A549 (cell line): ENCODE data around the gene TMEM123. TPM values are rescaled to one million over a fixed set of nuclear protein-coding genes. Genes with fewer than 3 reads are reported as not detected.

Experiments used
- ATAC-seq, 2 experiments: fragments of 200-7000 bp in 1 of 2; fragments of >200 bp in 1 of 2; cut with Nextera tagmentation in 1 of 2; cut with Tn5 transposase in 1 of 2; 3 replicates each; pipeline versions ENCODE4 v1.8.0 to v1.9.1; 2018 to 2020; ENCODE audit warnings: mild to moderate bottlenecking in 1 of 2, moderate library complexity in 1 of 2
- CTCF ChIA-PET: fragments of 300-600 bp; sonication (Branson Sonifier 250); formaldehyde crosslinking; extraction: SDS; loops from one replicate; lab custom pipeline; 2021; ENCODE audit warnings: antibody characterized with exemption, inconsistent platforms; lab: Yijun Ruan, JAX
- POLR2A ChIA-PET: fragments of 350-600 bp; formaldehyde crosslinking; extraction: SDS; loops from one replicate; lab custom pipeline; 2021; ENCODE audit warnings: antibody characterized with exemption, inconsistent platforms; lab: Yijun Ruan, JAX
- DNase-seq, 2 experiments: peaks; one replicate each; pipeline versions ENCODE4 v3.0.0 to v3.0.0-alpha.2; 2011 to 2016; ENCODE audit warnings: low read depth in 1 of 2, low spot score in 1 of 2
- FAIRE-seq: peaks from 2 replicates; lab custom pipeline; 2011; peaks lifted over from hg19 to GRCh38; lab: Jason Lieb, UNC
- H3K27ac ChIP-seq, 2 experiments: fragments of >200 bp; sonication (Bioruptor Twin); formaldehyde crosslinking; 3 replicates each; pipeline ENCODE4 v1.5.1; 2016 to 2017
- H3K4me1 ChIP-seq: fragments of >200 bp; sonication (Bioruptor Twin); formaldehyde crosslinking; 3 replicates; pipeline ENCODE4 v1.6.1; 2016
- H3K4me2 ChIP-seq: fragments of >200 bp; sonication (Bioruptor Twin); formaldehyde crosslinking; 3 replicates; pipeline ENCODE4 v1.6.1; 2016
- H3K4me3 ChIP-seq: fragments of >200 bp; sonication (Bioruptor Twin); formaldehyde crosslinking; 3 replicates; pipeline ENCODE4 v1.5.1; 2016
- H3K9me3 ChIP-seq: fragments of >200 bp; sonication (Bioruptor Twin); formaldehyde crosslinking; 3 replicates; pipeline ENCODE4 v1.6.1; 2016
- BHLHE40 ChIP-seq: IDR thresholded peaks from 2 replicates; pipeline ENCODE4 v1.6.1; 2012; ENCODE audit warnings: low read depth, low read length, inconsistent platforms
- CBX2 ChIP-seq: fragments of 200-600 bp; sonication (generic); IDR thresholded peaks from 2 replicates; pipeline ENCODE4 v1.6.1; 2016; ENCODE audit warnings: low read depth, mild to moderate bottlenecking, borderline replicate concordance
- CBX8 ChIP-seq: fragments of 200-600 bp; sonication (generic); IDR thresholded peaks from 2 replicates; pipeline ENCODE4 v1.6.1; 2016
- EHMT2 ChIP-seq: fragments of 200-600 bp; sonication (generic); IDR thresholded peaks from 2 replicates; pipeline ENCODE4 v1.6.1; 2016; ENCODE audit warnings: antibody characterized with exemption, low read depth, mild to moderate bottlenecking, moderate library complexity
- EP300 ChIP-seq, 2 experiments: fragments of >200 bp; sonication (Bioruptor Twin); formaldehyde crosslinking; IDR thresholded peaks; 2 replicates in 1 of 2; 3 replicates in 1 of 2; pipeline ENCODE4 v1.6.1; 2016 to 2017
- ESRRA ChIP-seq: fragments of 150-350 bp; IDR thresholded peaks from 2 replicates; pipeline ENCODE4 v1.6.1; 2014; ENCODE audit warnings: mild to moderate bottlenecking, low read length, borderline replicate concordance
- FOSL2 ChIP-seq, 2 experiments: fragments of 450-650 bp in 1 of 2; fragments of >200 bp in 1 of 2; sonication (Bioruptor Twin) in 1 of 2; formaldehyde crosslinking; IDR thresholded peaks; 2 replicates each; pipeline versions ENCODE4 v1.5.0 to v1.6.1; 2016 to 2020; ENCODE audit warnings: mild to moderate bottlenecking in 1 of 2, moderate library complexity in 1 of 2
- GATA3 ChIP-seq: IDR thresholded peaks from 2 replicates; pipeline ENCODE4 v1.6.1; 2012; ENCODE audit warnings: borderline replicate concordance
- HDAC2 ChIP-seq: fragments of 200-600 bp; sonication (generic); IDR thresholded peaks from 2 replicates; pipeline ENCODE4 v1.6.1; 2016
- HOXA7 ChIP-seq: fragments of 250-450 bp; sonication (Bioruptor Pico); IDR thresholded peaks from 2 replicates; pipeline ENCODE4 v1.5.0; 2020; ENCODE audit warnings: mild to moderate bottlenecking, moderate library complexity
- HOXB13 ChIP-seq: fragments of 250-450 bp; sonication (Bioruptor Pico); IDR thresholded peaks from 2 replicates; pipeline ENCODE4 v1.5.0; 2020; ENCODE audit warnings: low read depth, mild to moderate bottlenecking, moderate library complexity
- JUN ChIP-seq, 2 experiments: fragments of >200 bp; sonication (Bioruptor Twin); formaldehyde crosslinking; IDR thresholded peaks; 2 replicates in 1 of 2; 3 replicates in 1 of 2; pipeline ENCODE4 v1.6.1; 2016 to 2017
- KDM1A ChIP-seq: fragments of 200-600 bp; sonication (generic); IDR thresholded peaks from 2 replicates; pipeline ENCODE4 v1.6.1; 2016; ENCODE audit warnings: low read depth, mild to moderate bottlenecking
- MAZ ChIP-seq: fragments of 150-350 bp; IDR thresholded peaks from 2 replicates; pipeline ENCODE4 v1.6.1; 2014; ENCODE audit warnings: antibody characterized with exemption, low read depth, low read length, borderline replicate concordance
- NPAS2 ChIP-seq: fragments of 250-450 bp; sonication (Bioruptor Pico); IDR thresholded peaks from 2 replicates; pipeline ENCODE4 v1.8.0; 2022; ENCODE audit warnings: mild to moderate bottlenecking, moderate library complexity, borderline replicate concordance
- NR3C1 ChIP-seq: fragments of >200 bp; sonication (Bioruptor Twin); formaldehyde crosslinking; IDR thresholded peaks from 3 replicates; pipeline ENCODE4 v1.6.1; 2017
- POLR2A ChIP-seq: IDR thresholded peaks from 2 replicates; pipeline ENCODE4 v1.6.1; 2012; ENCODE audit warnings: mild to moderate bottlenecking, low read length
- RAD21 ChIP-seq, 2 experiments: fragments of >200 bp in 1 of 2; sonication (Bioruptor Twin) in 1 of 2; formaldehyde crosslinking in 1 of 2; IDR thresholded peaks in 1 of 2; conservative IDR thresholded peaks in 1 of 2; 2 replicates in 1 of 2; 3 replicates in 1 of 2; pipeline ENCODE4 v1.6.1; 2012 to 2018; ENCODE audit warnings: inconsistent platforms in 1 of 2
- RARB ChIP-seq: fragments of 250-450 bp; sonication (Bioruptor Pico); IDR thresholded peaks from 2 replicates; pipeline ENCODE4 v1.8.0; 2021; ENCODE audit warnings: mild to moderate bottlenecking, moderate library complexity
- SMC3 ChIP-seq: fragments of >200 bp; sonication (Bioruptor Twin); formaldehyde crosslinking; IDR thresholded peaks from 3 replicates; pipeline ENCODE4 v1.6.1; 2018; ENCODE audit warnings: inconsistent platforms
- SREBF2 ChIP-seq: fragments of 450-650 bp; IDR thresholded peaks from 2 replicates; pipeline ENCODE4 v1.6.1; 2014; ENCODE audit warnings: mild to moderate bottlenecking, moderate library complexity
- TFCP2L1 ChIP-seq: fragments of 250-450 bp; sonication (Bioruptor Pico); IDR thresholded peaks from 2 replicates; pipeline ENCODE4 v1.5.0; 2021; ENCODE audit warnings: mild to moderate bottlenecking
- TP53 ChIP-seq: fragments of 250-450 bp; sonication (Bioruptor Pico); IDR thresholded peaks from 2 replicates; pipeline ENCODE4 v1.5.0; 2021; ENCODE audit warnings: mild to moderate bottlenecking, moderate library complexity
- ZC3H11A ChIP-seq: fragments of 450-650 bp; IDR thresholded peaks from 2 replicates; pipeline ENCODE4 v1.6.1; 2014; ENCODE audit warnings: antibody characterized with exemption, mild to moderate bottlenecking
- ZFP36 ChIP-seq: fragments of 450-650 bp; IDR thresholded peaks from 2 replicates; pipeline ENCODE4 v1.6.1; 2014; ENCODE audit warnings: borderline replicate concordance; ENCODE audit not compliant: partially characterized antibody
- ZSCAN20 ChIP-seq: fragments of 250-450 bp; sonication (Bioruptor Pico); IDR thresholded peaks from 2 replicates; pipeline ENCODE4 v1.8.0; 2022; ENCODE audit warnings: mild to moderate bottlenecking, moderate library complexity
- WGBS: methylation state at CpG from one replicate; pipeline ENCODE4 v1.1.6; 2017; ENCODE audit errors: missing lambda C conversion rate; 5-methylcytosine and 5-hydroxymethylcytosine counted together
- polyA plus RNA-seq, 4 experiments: library from polyadenylated mRNA; depleted of rRNA in 3 of 4; stranded (reverse); fragments of >200 nt; fragmentation: RNase III in 1 of 4; extraction: RNeasy Plus Mini Kit Qiagen cat#74134 plus additional on column Dnase treatment in 1 of 4; gene quantifications; 2 replicates in 3 of 4; 3 replicates in 1 of 4; pipeline ENCODE4 v1.2.3, GENCODE V29; 2011 to 2017
- TF ChIP-seq, protein P1 (sequence below): IDR thresholded peaks from 2 replicates; pipeline ENCODE4 v1.6.1; 2012; ENCODE audit warnings: low read depth, borderline replicate concordance
- TF ChIP-seq, protein P2 (sequence below): fragments of >200 bp; sonication (Bioruptor Twin); formaldehyde crosslinking; IDR thresholded peaks from 3 replicates; pipeline ENCODE4 v1.5.1; 2016
- TF ChIP-seq, protein P3 (sequence below): IDR thresholded peaks from 2 replicates; pipeline ENCODE4 v1.6.1; 2012
- TF ChIP-seq, protein P4 (sequence below): fragments of 250-450 bp; sonication (Bioruptor Pico); IDR thresholded peaks from 2 replicates; pipeline ENCODE4 v1.5.0; 2020; ENCODE audit warnings: low read depth, mild to moderate bottlenecking, moderate library complexity
- TF ChIP-seq, protein P5 (sequence below): fragments of >200 bp; sonication (Bioruptor Twin); formaldehyde crosslinking; IDR thresholded peaks from 2 replicates; pipeline ENCODE4 v1.6.1; 2016
- TF ChIP-seq, protein P6 (sequence below): fragments of 150-350 bp; IDR thresholded peaks from 2 replicates; pipeline ENCODE4 v1.6.1; 2014; ENCODE audit warnings: low read depth, mild to moderate bottlenecking, low read length

TMEM123 gene
- polyA plus RNA-seq, 2 of the 4 experiments (the other 2 are of a cell fraction): 199 to 458 TPM

DNA sequence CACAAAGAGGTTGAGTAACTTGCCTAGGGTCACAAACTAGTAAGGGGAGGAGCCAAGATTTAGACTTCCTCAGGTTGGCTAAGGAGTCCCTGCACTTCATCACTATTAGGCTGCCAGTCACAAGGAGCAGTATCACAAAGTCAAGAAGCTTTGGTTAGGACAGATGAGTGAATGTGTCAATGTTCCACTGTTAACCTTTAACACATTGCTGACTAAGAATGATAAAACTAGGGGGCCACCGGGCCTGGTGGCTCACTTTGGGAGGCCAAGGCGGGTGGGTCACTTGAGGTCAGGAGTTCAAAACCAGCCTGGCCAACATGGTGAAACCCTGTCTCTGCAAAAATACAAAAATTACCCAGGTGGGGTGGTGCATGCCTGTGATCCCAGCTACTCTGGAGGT lies 32.0 kb downstream of the TMEM123 start:
- no peak for FAIRE-seq
- ChIA-PET POLR2A (no interaction called here), CTCF (interaction anchor here (0.5 to 1.2 kb wide), 5 partner anchors 14 to 174 kb away, joined by 3 to 4 read pairs (median 4); no protein-coding TSS in a partner anchor)
- Histone ChIP-seq H3K4me1 (peaks cover 17% of the 10 kb centered on the region), H3K4me2 (peak overlapping the region; percentile 12; the same call in 1 of the 3 replicates), H3K9me3 (peaks cover 15% of the 10 kb centered on the region; the same call in 1 of the 3 replicates), H3K27ac (no peak overlapping the region), H3K4me3 (no peak overlapping the region)
- TF ChIP-seq RARB (CRISPR knock-in tag) (no peak), ESRRA (no peak), TP53 (CRISPR knock-in tag) (no peak), GATA3 (no peak), CBX8 (no peak), EP300 (IDR thresholded peaks at IDR 0.05) (no peak), BHLHE40 (no peak), NPAS2 (CRISPR knock-in tag) (no peak), JUN (IDR thresholded peaks at IDR 0.05) (no peak), CBX2 (no peak), EHMT2 (no peak), HOXB13 (CRISPR knock-in tag) (no peak), POLR2A (no peak), HOXA7 (CRISPR knock-in tag) (no peak), ZSCAN20 (CRISPR knock-in tag) (no peak)
- TF ChIP-seq, protein P1, sequence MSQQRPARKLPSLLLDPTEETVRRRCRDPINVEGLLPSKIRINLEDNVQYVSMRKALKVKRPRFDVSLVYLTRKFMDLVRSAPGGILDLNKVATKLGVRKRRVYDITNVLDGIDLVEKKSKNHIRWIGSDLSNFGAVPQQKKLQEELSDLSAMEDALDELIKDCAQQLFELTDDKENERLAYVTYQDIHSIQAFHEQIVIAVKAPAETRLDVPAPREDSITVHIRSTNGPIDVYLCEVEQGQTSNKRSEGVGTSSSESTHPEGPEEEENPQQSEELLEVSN: no peak
- TF ChIP-seq, protein P2, sequence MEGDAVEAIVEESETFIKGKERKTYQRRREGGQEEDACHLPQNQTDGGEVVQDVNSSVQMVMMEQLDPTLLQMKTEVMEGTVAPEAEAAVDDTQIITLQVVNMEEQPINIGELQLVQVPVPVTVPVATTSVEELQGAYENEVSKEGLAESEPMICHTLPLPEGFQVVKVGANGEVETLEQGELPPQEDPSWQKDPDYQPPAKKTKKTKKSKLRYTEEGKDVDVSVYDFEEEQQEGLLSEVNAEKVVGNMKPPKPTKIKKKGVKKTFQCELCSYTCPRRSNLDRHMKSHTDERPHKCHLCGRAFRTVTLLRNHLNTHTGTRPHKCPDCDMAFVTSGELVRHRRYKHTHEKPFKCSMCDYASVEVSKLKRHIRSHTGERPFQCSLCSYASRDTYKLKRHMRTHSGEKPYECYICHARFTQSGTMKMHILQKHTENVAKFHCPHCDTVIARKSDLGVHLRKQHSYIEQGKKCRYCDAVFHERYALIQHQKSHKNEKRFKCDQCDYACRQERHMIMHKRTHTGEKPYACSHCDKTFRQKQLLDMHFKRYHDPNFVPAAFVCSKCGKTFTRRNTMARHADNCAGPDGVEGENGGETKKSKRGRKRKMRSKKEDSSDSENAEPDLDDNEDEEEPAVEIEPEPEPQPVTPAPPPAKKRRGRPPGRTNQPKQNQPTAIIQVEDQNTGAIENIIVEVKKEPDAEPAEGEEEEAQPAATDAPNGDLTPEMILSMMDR: no peak
- ATAC-seq: no peak; a peak in 1 of 6 replicates
- WGBS: 35% methylated on average over 2 of the region's 2 CpGs
- DNase-seq: no peak

DNA sequence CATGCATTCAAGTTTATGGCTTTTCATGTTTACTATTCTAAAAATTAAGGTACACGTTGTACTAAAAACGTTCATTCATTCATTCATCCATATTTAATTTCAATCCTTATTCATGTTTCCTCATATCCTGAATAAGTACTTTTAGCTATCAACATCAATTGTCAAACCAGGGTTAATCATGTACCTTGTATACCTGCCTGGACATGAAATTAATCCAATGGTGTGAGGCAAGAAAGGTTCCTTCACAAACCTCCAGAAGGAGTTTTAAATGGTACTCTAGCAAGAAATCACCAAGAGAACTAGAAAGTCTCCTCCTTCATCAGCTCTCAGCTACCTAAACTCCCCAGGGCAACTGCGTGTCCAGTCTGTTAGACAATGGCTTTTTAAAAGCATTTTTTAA lies 33.4 kb downstream of the TMEM123 start:
- 84% methylated on average over 3 of the region's 3 CpGs for whole genome bisulfite sequencing
- Histone ChIP-seq H3K4me1 (peaks cover 17% of the 10 kb centered on the region), H3K9me3 (peaks cover 15% of the 10 kb centered on the region; the same call in 1 of the 3 replicates), H3K27ac (no peak overlapping the region), H3K4me2 (no peak overlapping the region), H3K4me3 (no peak overlapping the region)
- POLR2A ChIA-PET: no interaction called here
- TF ChIP-seq TFCP2L1 (CRISPR knock-in tag) (no peak), CBX2 (no peak), SMC3 (no peak), RAD21 (conservative IDR thresholded peaks at IDR 0.05 in 1 of 2, IDR thresholded peaks at IDR 0.05 in 1 of 2) (no peak)
- TF ChIP-seq, protein P3, sequence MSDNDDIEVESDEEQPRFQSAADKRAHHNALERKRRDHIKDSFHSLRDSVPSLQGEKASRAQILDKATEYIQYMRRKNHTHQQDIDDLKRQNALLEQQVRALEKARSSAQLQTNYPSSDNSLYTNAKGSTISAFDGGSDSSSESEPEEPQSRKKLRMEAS: no peak
- TF ChIP-seq, all 56 proteins: peak for 0
- ATAC-seq (no peak), FAIRE-seq (no peak), DNase-seq (no peak)
- CTCF ChIA-PET: interaction anchor here (1.4 kb wide), 1 partner anchor 11 kb away, joined by 3 read pairs; no protein-coding TSS in a partner anchor

DNA sequence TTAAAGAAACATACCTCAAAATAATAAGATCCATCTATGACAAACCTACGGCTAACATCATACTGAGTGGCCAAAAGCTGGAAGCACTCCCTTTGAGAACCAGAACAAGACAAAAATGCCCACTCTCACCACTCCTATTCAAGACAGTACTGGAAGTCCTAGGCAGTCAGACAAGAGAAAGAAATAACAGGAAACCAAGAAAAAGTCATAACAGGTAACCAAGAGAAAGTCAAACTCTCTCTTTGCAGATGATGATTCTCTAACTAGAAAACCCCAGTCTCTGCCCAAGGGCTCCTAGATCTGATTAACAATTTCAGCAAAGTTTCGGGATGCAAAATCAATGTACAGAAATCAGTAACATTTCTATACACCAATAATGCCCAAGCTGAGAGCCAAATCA lies 35.6 kb downstream of the TMEM123 start:
- H3K4me2 ChIP-seq: no peak overlapping the region
- ChIA-PET CTCF (interaction anchor here (1.8 kb wide), 1 partner anchor 196 kb away, joined by 3 read pairs; no protein-coding TSS in a partner anchor), POLR2A (no interaction called here)
- H3K4me3 ChIP-seq: no peak overlapping the region
- DNase-seq (no peak), ATAC-seq (no peak), FAIRE-seq (no peak)
- H3K27ac ChIP-seq: no peak overlapping the region
- WGBS: 92% methylated on average over 2 of the region's 2 CpGs
- H3K4me1 ChIP-seq: peaks cover 30% of the 10 kb centered on the region
- H3K9me3 ChIP-seq: peaks cover 15% of the 10 kb centered on the region; the same call in 1 of the 3 replicates
- TF ChIP-seq, protein P4, sequence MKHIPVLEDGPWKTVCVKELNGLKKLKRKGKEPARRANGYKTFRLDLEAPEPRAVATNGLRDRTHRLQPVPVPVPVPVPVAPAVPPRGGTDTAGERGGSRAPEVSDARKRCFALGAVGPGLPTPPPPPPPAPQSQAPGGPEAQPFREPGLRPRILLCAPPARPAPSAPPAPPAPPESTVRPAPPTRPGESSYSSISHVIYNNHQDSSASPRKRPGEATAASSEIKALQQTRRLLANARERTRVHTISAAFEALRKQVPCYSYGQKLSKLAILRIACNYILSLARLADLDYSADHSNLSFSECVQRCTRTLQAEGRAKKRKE (CRISPR knock-in tag): no peak
- TF ChIP-seq, protein P5, sequence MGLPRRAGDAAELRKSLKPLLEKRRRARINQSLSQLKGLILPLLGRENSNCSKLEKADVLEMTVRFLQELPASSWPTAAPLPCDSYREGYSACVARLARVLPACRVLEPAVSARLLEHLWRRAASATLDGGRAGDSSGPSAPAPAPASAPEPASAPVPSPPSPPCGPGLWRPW: no peak
- no peak for TF ChIP-seq SREBF2
- TF ChIP-seq FOSL2 (IDR thresholded peaks at IDR 0.05): no peak
- no peak for TF ChIP-seq FOSL2 (CRISPR knock-in tag; IDR thresholded peaks at IDR 0.05)
- TF ChIP-seq, protein P6, sequence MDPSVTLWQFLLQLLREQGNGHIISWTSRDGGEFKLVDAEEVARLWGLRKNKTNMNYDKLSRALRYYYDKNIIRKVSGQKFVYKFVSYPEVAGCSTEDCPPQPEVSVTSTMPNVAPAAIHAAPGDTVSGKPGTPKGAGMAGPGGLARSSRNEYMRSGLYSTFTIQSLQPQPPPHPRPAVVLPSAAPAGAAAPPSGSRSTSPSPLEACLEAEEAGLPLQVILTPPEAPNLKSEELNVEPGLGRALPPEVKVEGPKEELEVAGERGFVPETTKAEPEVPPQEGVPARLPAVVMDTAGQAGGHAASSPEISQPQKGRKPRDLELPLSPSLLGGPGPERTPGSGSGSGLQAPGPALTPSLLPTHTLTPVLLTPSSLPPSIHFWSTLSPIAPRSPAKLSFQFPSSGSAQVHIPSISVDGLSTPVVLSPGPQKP: no peak
- no peak for TF ChIP-seq ZC3H11A
- no peak for TF ChIP-seq ZFP36
- no peak for TF ChIP-seq CBX8
- TF ChIP-seq KDM1A: no peak
- no peak for TF ChIP-seq ZSCAN20 (CRISPR knock-in tag)
- no peak for TF ChIP-seq HDAC2
- TF ChIP-seq EP300 (IDR thresholded peaks at IDR 0.05): no peak
- TF ChIP-seq MAZ: no peak
- no peak for TF ChIP-seq NR3C1
